Upper lobe of right lung (tissue), 1 donor: ENCODE results near the gene MAPKAPK2. TPM values are rescaled to one million over a fixed set of nuclear protein-coding genes. Genes with fewer than 3 reads are reported as not detected.
A peak's percentile ranks its signal among the peaks of the same experiment; 100 is the strongest.

ENCODE experiments used
- ATAC-seq: fragments of 200-7000 bp; cut with Tn5 transposase; one replicate; pipeline ENCODE4 v1.9.1; 2020; ENCODE audit warnings: mild to moderate bottlenecking, moderate library complexity
- DNase-seq: peaks from one replicate; pipeline ENCODE4 v3.0.0-alpha.2; 2020
- H3K27ac ChIP-seq: fragments of 200-600 bp; one replicate; pipeline ENCODE4 v1.8.0; 2022
- H3K27me3 ChIP-seq: fragments of 200-600 bp; one replicate; pipeline ENCODE4 v1.8.0; 2022; ENCODE audit warnings: mild to moderate bottlenecking
- H3K36me3 ChIP-seq: fragments of 200-600 bp; one replicate; pipeline ENCODE4 v1.8.0; 2022
- H3K4me1 ChIP-seq: fragments of 200-600 bp; one replicate; pipeline ENCODE4 v1.8.0; 2022
- H3K4me3 ChIP-seq: fragments of 200-600 bp; one replicate; pipeline ENCODE4 v1.8.0; 2022; ENCODE audit warnings: mild to moderate bottlenecking
- H3K9me3 ChIP-seq: fragments of 200-600 bp; one replicate; pipeline ENCODE4 v1.8.0; 2022
- CTCF ChIP-seq: fragments of 200-600 bp; IDR thresholded peaks from one replicate; pipeline ENCODE4 v1.8.0; 2022; ENCODE audit warnings: antibody characterized with exemption
- intact Hi-C: fragments of 100-400 bp; cut with DNase I; formaldehyde crosslinking; loops from one replicate; pipeline ENCODE4 v1.11.0; 2022
- total RNA-seq: library from RNA; stranded (reverse); fragmentation: NEBNext Ultra II Directional; extraction: Animal tissue kit (Norgen Biotek cat#: 25700); gene quantifications from one replicate; pipeline ENCODE4 v1.2.1, GENCODE V29; 2021
- donor health status: DM: no; HTN: yes; CAD: no; lungs with severe emphysema.

Gene MAPKAPK2
- total RNA-seq, 1 donor from 2014 or later: 92.3 TPM

- Histone ChIP-seq H3K27ac (no peak overlapping the region), H3K36me3 (peaks cover 57% of the 10 kb centered on the region), H3K9me3 (no peaks in the 10 kb centered on the region), H3K4me1 (peaks cover 6% of the 10 kb centered on the region), H3K4me3 (no peak overlapping the region), H3K27me3 (no peaks in the 10 kb centered on the region)
- TF ChIP-seq CTCF: no peak
- intact Hi-C loops: no loop called here
- no peak for ATAC-seq
- no peak for DNase-seq
These were observed 47.8 kb downstream of the MAPKAPK2 start for GRCh38 chr1:206732508-206732907.

GRCh38 chr1:206732992-206733391 is 48.3 kb downstream of the MAPKAPK2 start:
- H3K9me3 ChIP-seq: no peaks in the 10 kb centered on the region
- H3K36me3 ChIP-seq: peaks cover 57% of the 10 kb centered on the region
- H3K27me3 ChIP-seq: no peaks in the 10 kb centered on the region
- intact Hi-C loops: no loop called here
- no peak overlapping the region for H3K27ac ChIP-seq
- TF ChIP-seq CTCF: no peak
- DNase-seq (no peak), ATAC-seq (no peak)
- no peak overlapping the region for H3K4me3 ChIP-seq
- H3K4me1 ChIP-seq: peaks cover 6% of the 10 kb centered on the region

GRCh38 chr1:206734499-206735142 is 49.9 kb downstream of the MAPKAPK2 start:
- H3K4me1 ChIP-seq: peaks cover 13% of the 10 kb centered on the region
- peaks cover 48% of the 10 kb centered on the region for H3K36me3 ChIP-seq
- no peaks in the 10 kb centered on the region for H3K27me3 ChIP-seq
- H3K4me3 ChIP-seq: no peak overlapping the region
- no peak overlapping the region for H3K27ac ChIP-seq
- TF ChIP-seq CTCF: peak; percentile 76
- no peaks in the 10 kb centered on the region for H3K9me3 ChIP-seq
- peak; percentile 65 for ATAC-seq
- no peak for DNase-seq
- intact Hi-C loops: no loop called here

GRCh38 chr1:206735553-206736031 is 50.9 kb downstream of the MAPKAPK2 start:
- DNase-seq (no peak), ATAC-seq (no peak)
- peaks cover 38% of the 10 kb centered on the region for H3K36me3 ChIP-seq
- no peaks in the 10 kb centered on the region for H3K27me3 ChIP-seq
- peaks cover 13% of the 10 kb centered on the region for H3K4me1 ChIP-seq
- no peaks in the 10 kb centered on the region for H3K9me3 ChIP-seq
- no peak overlapping the region for H3K4me3 ChIP-seq
- no peak overlapping the region for H3K27ac ChIP-seq
- intact Hi-C loops: no loop called here
- no peak for TF ChIP-seq CTCF

- ATAC-seq: no peak
- Histone ChIP-seq H3K36me3 (peaks cover 23% of the 10 kb centered on the region), H3K4me1 (peaks cover 13% of the 10 kb centered on the region)
These were observed 52.4 kb downstream of the MAPKAPK2 start for GRCh38 chr1:206736878-206737728.

More at GRCh38 chr1:206736878-206737728, 52.4 kb downstream of the MAPKAPK2 start:
- DNase-seq: no peak
- Histone ChIP-seq H3K4me3 (no peak overlapping the region), H3K27ac (peak overlapping the region; percentile 24), H3K9me3 (no peaks in the 10 kb centered on the region), H3K27me3 (no peaks in the 10 kb centered on the region)
- intact Hi-C loops: no loop called here
- no peak for TF ChIP-seq CTCF
